HepG2 (cell line): ENCODE results near the gene SNPH. TPM values are rescaled to one million over a fixed set of nuclear protein-coding genes. Genes with fewer than 3 reads are reported as not detected.

Experiments
- ATAC-seq: fragments of 200-7000 bp; cut with Tn5 transposase; 3 replicates; pipeline ENCODE4 v1.9.1; 2020; ENCODE audit warnings: mild to moderate bottlenecking, moderate library complexity
- BruUV-seq: library from RNA; stranded (reverse); fragments of 400-500 nt; replicated peaks from 2 replicates; lab custom pipeline; 2021; lab: Mats Ljungman, UMichigan
- CTCF ChIA-PET: fragments of 300-600 bp; formaldehyde crosslinking; extraction: SDS; loops from one replicate; lab custom pipeline; 2021; ENCODE audit warnings: low total read pairs, inconsistent platforms, low intra/inter-chr PET ratio; lab: Yijun Ruan, JAX
- POLR2A ChIA-PET: fragments of 350-600 bp; sonication (Branson Sonifier 250); formaldehyde crosslinking; loops from one replicate; lab custom pipeline; 2020; ENCODE audit warnings: antibody characterized with exemption, inconsistent platforms; lab: Yijun Ruan, JAX
- DNase-seq: peaks from one replicate; pipeline ENCODE4 v3.0.0-alpha.2; 2015; ENCODE audit warnings: low spot score
- FAIRE-seq: peaks from 3 replicates; lab custom pipeline; 2011; peaks lifted over from hg19 to GRCh38; lab: Jason Lieb, UNC
- H2AFZ ChIP-seq: one replicate; pipeline ENCODE4 v1.6.1; 2011; ENCODE audit warnings: low read length, inconsistent platforms
- H3K27ac ChIP-seq: fragments of 300-600 bp; 3 replicates; pipeline ENCODE4 v1.8.0; 2011; ENCODE audit warnings: mixed run types, mild to moderate bottlenecking, mixed read lengths, low read length, inconsistent platforms; ENCODE audit not compliant: insufficient read depth; ENCODE audit errors: extremely low read length
- H3K27me3 ChIP-seq, 2 experiments: fragments of 200-600 bp in 1 of 2; 2 replicates in 1 of 2; 3 replicates in 1 of 2; pipeline versions ENCODE4 v1.6.0 to v1.8.0; 2011; ENCODE audit warnings: low read length in 2 of 2, mild to moderate bottlenecking in 2 of 2, moderate library complexity in 2 of 2, inconsistent platforms in 1 of 2; ENCODE audit not compliant: insufficient read depth in 2 of 2, control insufficient read depth in 1 of 2
- H3K36me3 ChIP-seq, 2 experiments: fragments of 200-600 bp in 1 of 2; replicated peaks in 1 of 2; 2 replicates in 1 of 2; 3 replicates in 1 of 2; pipeline versions ENCODE4 v1.5.1 to v1.8.0; 2011; ENCODE audit warnings: low read length in 2 of 2, inconsistent platforms in 1 of 2; ENCODE audit not compliant: insufficient read depth in 2 of 2, control insufficient read depth in 1 of 2
- H3K4me1 ChIP-seq: 2 replicates; pipeline ENCODE4 v1.5.1; 2012; ENCODE audit warnings: low read length, inconsistent platforms; ENCODE audit not compliant: insufficient read depth
- H3K4me2 ChIP-seq: 2 replicates; pipeline ENCODE4 v1.6.0; 2011; ENCODE audit warnings: low read depth, low read length, inconsistent platforms
- H3K4me3 ChIP-seq, 3 experiments: fragments of 200-600 bp in 1 of 3; sonication (generic), shearing (Covaris generic) in 1 of 3; replicated peaks in 1 of 3; 2 replicates each; pipeline ENCODE4 v1.5.1; 2011 to 2016; ENCODE audit warnings: low read length in 3 of 3, inconsistent platforms in 2 of 3, low read depth in 2 of 3, mild to moderate bottlenecking in 2 of 3, control low read depth in 1 of 3, mixed read lengths in 1 of 3; ENCODE audit not compliant: insufficient read depth in 1 of 3
- H3K79me2 ChIP-seq: one replicate; pipeline ENCODE4 v1.6.1; 2011; ENCODE audit warnings: low read length, inconsistent platforms; ENCODE audit not compliant: insufficient read depth
- H3K9ac ChIP-seq: 2 replicates; pipeline ENCODE4 v1.6.0; 2011; ENCODE audit warnings: mild to moderate bottlenecking, low read depth, low read length, inconsistent platforms; ENCODE audit not compliant: insufficient read depth
- H3K9me3 ChIP-seq: 2 replicates; pipeline ENCODE4 v1.5.1; 2012; ENCODE audit warnings: mild to moderate bottlenecking, low read length
- H4K20me1 ChIP-seq: 2 replicates; pipeline ENCODE4 v1.6.0; 2011; ENCODE audit warnings: inconsistent platforms, mild to moderate bottlenecking, low read length, moderate library complexity; ENCODE audit not compliant: insufficient read depth
- ATF6 ChIP-seq: sonication (generic); formaldehyde crosslinking; conservative IDR thresholded peaks from 2 replicates; pipeline ENCODE4 v1.4.0; 2020; ENCODE audit warnings: missing genetic modification reagents
- DRAP1 ChIP-seq: IDR thresholded peaks from 2 replicates; pipeline ENCODE4 v1.6.1; 2016; ENCODE audit warnings: missing genetic modification reagents, missing compliant biosample characterization
- FOXA1 ChIP-seq, 2 experiments: fragments of 450-650 bp in 1 of 2; sonication (generic) in 1 of 2; formaldehyde crosslinking in 1 of 2; IDR thresholded peaks; 2 replicates each; pipeline versions ENCODE4 v1.4.0 to v1.6.1; 2016 to 2020; ENCODE audit warnings: missing genetic modification reagents in 1 of 2
- HIVEP1 ChIP-seq: sonication (generic); formaldehyde crosslinking; IDR thresholded peaks from 2 replicates; pipeline ENCODE4 v1.4.0; 2020; ENCODE audit warnings: mild to moderate bottlenecking, missing genetic modification reagents
- MYPOP ChIP-seq: sonication (generic); formaldehyde crosslinking; IDR thresholded peaks from 2 replicates; pipeline ENCODE4 v1.8.1; 2023; ENCODE audit warnings: mild to moderate bottlenecking, moderate library complexity, missing genetic modification reagents
- NR2F1 ChIP-seq, 2 experiments: fragments of 450-650 bp in 1 of 2; formaldehyde crosslinking in 1 of 2; IDR thresholded peaks; 2 replicates each; pipeline versions ENCODE4 v1.5.0 to v1.6.1; 2016 to 2020; ENCODE audit warnings: mild to moderate bottlenecking in 1 of 2, missing compliant biosample characterization in 1 of 2, missing genetic modification reagents in 1 of 2, moderate library complexity in 1 of 2
- SPEN ChIP-seq: sonication (generic); formaldehyde crosslinking; IDR thresholded peaks from 2 replicates; pipeline ENCODE4 v1.5.1; 2020; ENCODE audit warnings: low read depth, mild to moderate bottlenecking, missing genetic modification reagents
- TEAD3 ChIP-seq: optimal IDR thresholded peaks from 2 replicates; pipeline ENCODE3; 2016; ENCODE audit warnings: borderline replicate concordance
- ZC3H4 ChIP-seq: sonication (generic); formaldehyde crosslinking; IDR thresholded peaks from 2 replicates; pipeline ENCODE4 v1.4.0; 2020; ENCODE audit warnings: missing genetic modification reagents, borderline replicate concordance
- ZNF20 ChIP-seq: sonication (generic); formaldehyde crosslinking; IDR thresholded peaks from 2 replicates; pipeline ENCODE4 v1.4.0; 2020; ENCODE audit warnings: mild to moderate bottlenecking, moderate library complexity, missing genetic modification reagents
- ZNF501 ChIP-seq: sonication (generic); formaldehyde crosslinking; IDR thresholded peaks from 2 replicates; pipeline ENCODE4 v1.5.1; 2020; ENCODE audit warnings: mild to moderate bottlenecking, moderate library complexity, missing genetic modification reagents
- ZNF800 ChIP-seq: sonication (generic); formaldehyde crosslinking; IDR thresholded peaks from 2 replicates; pipeline ENCODE4 v1.4.0; 2020; ENCODE audit warnings: missing genetic modification reagents
- WGBS: methylation state at CpG from one replicate; pipeline ENCODE4 v1.1.6; 2017; ENCODE audit warnings: low lambda C conversion rate; 5-methylcytosine and 5-hydroxymethylcytosine counted together
- in situ Hi-C: cut with HindIII; loops from 2 replicates; pipeline ENCODE4 v1.10.0; 2017; ENCODE audit warnings: low pct_unique_long_range_greater_than_20kb; ENCODE audit not compliant: extremely low pct_ligation_motif_present
- intact Hi-C: fragments of 100-400 bp; cut with micrococcal nuclease; formaldehyde crosslinking; loops from one replicate; pipeline ENCODE4 v1.10.0; 2022; ENCODE audit not compliant: unreplicated experiment
- polyA plus RNA-seq, 8 experiments: library from polyadenylated mRNA; depleted of rRNA in 3 of 8; stranded (reverse) in 7 of 8; unstranded in 1 of 8; fragments of >200 nt; fragmentation: Illumina TruSeq in 4 of 8; extraction: Trizol in 4 of 8; gene quantifications; 2 replicates each; pipeline versions ENCODE4 v1.2.1 to v1.2.3, GENCODE V29; 2011 to 2016; ENCODE audit warnings: low read depth in 4 of 8, missing spikeins in 1 of 8, mixed read lengths in 1 of 8; ENCODE audit not compliant: insufficient read depth in 1 of 8
- total RNA-seq, 5 experiments: library from RNA; depleted of rRNA; stranded (reverse); fragments of >200 nt; fragmentation: Illumina TruSeq; extraction: Trizol; gene quantifications; 2 replicates each; pipeline ENCODE4 v1.2.3, GENCODE V29; 2016; ENCODE audit warnings: low read depth in 1 of 5

The SNPH gene
- total and polyA plus RNA-seq, 2 of the 13 experiments (the other 11 are each of a cell fraction or from before 2014, with no cell fraction given), result 0.09 TPM; not detected in 1

GRCh38 chr20:1321654-1321939 lies 55.5 kb downstream of the SNPH start:
- 2% methylated on average over 4 of the region's 4 CpGs for WGBS
- Histone ChIP-seq H3K9ac (no peak overlapping the region), H4K20me1 (peaks cover 8% of the 10 kb centered on the region; the same call in 1 of the 2 replicates), H3K4me3 (no peak overlapping the region), H3K27ac (no peak overlapping the region), H3K9me3 (no peaks in the 10 kb centered on the region), H2AFZ (no peak overlapping the region), H3K4me2 (no peak overlapping the region), H3K4me1 (peaks cover 46% of the 10 kb centered on the region), H3K79me2 (peaks cover 13% of the 10 kb centered on the region), H3K36me3 (no peaks in the 10 kb centered on the region), H3K27me3 (no peaks in the 10 kb centered on the region; a peak in 2 of 5 replicates)
- intact Hi-C loops (no loop called here), in situ Hi-C loops (no loop called here)
- no peak for FAIRE-seq
- no peak for ATAC-seq
- CTCF ChIA-PET, result no interaction called here
- DNase-seq, result no peak
- BruUV-seq, result no TSS peak
- TF ChIP-seq FOXA1 (IDR thresholded peaks at IDR 0.05) (no peak), FOXA1 (CRISPR knock-in tag; IDR thresholded peaks at IDR 0.05) (no peak), ZNF501 (CRISPR knock-in tag) (0 out of 2 replicates have a peak, but pooled peaks have one; percentile 43), ATF6 (no peak), DRAP1 (CRISPR knock-in tag) (no peak), MYPOP (CRISPR knock-in tag) (no peak), ZNF800 (CRISPR knock-in tag) (no peak), NR2F1 (CRISPR knock-in tag; IDR thresholded peaks at IDR 0.05) (0 out of 4 replicates have a peak, but pooled peaks of 1 of the 2 experiments have one; percentile 23), TEAD3 (CRISPR knock-in tag) (no peak), ZC3H4 (CRISPR knock-in tag) (no peak), SPEN (CRISPR knock-in tag) (no peak), ZNF20 (peak; percentile 96), HIVEP1 (CRISPR knock-in tag) (no peak)
- POLR2A ChIA-PET, result interaction anchor here (0.9 kb wide), 1 partner anchor 145 kb away, joined by 3 read pairs; no protein-coding TSS in a partner anchor
